Osteoblast (primary cell): ENCODE results near the gene GOSR2. TPM values are rescaled to one million over a fixed set of nuclear protein-coding genes. Genes with fewer than 3 reads are reported as not detected.

ENCODE experiments used
- DNase-seq: peaks from one replicate; pipeline ENCODE4 v3.0.0; 2011; ENCODE audit warnings: low spot score, mixed read lengths; ENCODE audit not compliant: insufficient read length; ENCODE audit errors: missing footprints
- H2AFZ ChIP-seq: 2 replicates; pipeline ENCODE4 v1.6.0; 2011; ENCODE audit warnings: mild to moderate bottlenecking, low read length
- H3K27ac ChIP-seq: 2 replicates; pipeline ENCODE4 v1.5.1; 2011; ENCODE audit warnings: mild to moderate bottlenecking, low read depth, low read length, moderate library complexity
- H3K27me3 ChIP-seq: 2 replicates; pipeline ENCODE4 v1.6.0; 2012; ENCODE audit warnings: mild to moderate bottlenecking, control low read depth, inconsistent platforms, low read length, moderate library complexity; ENCODE audit not compliant: insufficient read depth
- H3K36me3 ChIP-seq: 2 replicates; pipeline ENCODE4 v1.5.1; 2011; ENCODE audit warnings: mild to moderate bottlenecking, low read length, control low read depth, moderate library complexity; ENCODE audit not compliant: insufficient read depth
- H3K4me1 ChIP-seq: 2 replicates; pipeline ENCODE4 v1.5.1; 2011; ENCODE audit warnings: mild to moderate bottlenecking, low read length, control low read depth, moderate library complexity; ENCODE audit not compliant: insufficient read depth
- H3K4me2 ChIP-seq: 2 replicates; pipeline ENCODE4 v1.6.0; 2011; ENCODE audit warnings: mild to moderate bottlenecking, low read length; ENCODE audit not compliant: insufficient read depth
- H3K4me3 ChIP-seq: fragments of 200-600 bp; sonication (generic); 3 replicates; pipeline ENCODE4 v1.5.1; 2012; ENCODE audit warnings: mild to moderate bottlenecking, low read length, inconsistent platforms; ENCODE audit not compliant: insufficient read depth
- H3K79me2 ChIP-seq: 2 replicates; pipeline ENCODE4 v1.6.0; 2012; ENCODE audit warnings: mild to moderate bottlenecking, low read length, control low read depth, inconsistent platforms; ENCODE audit not compliant: insufficient read depth
- H3K9me3 ChIP-seq: 2 replicates; pipeline ENCODE4 v1.5.1; 2011; ENCODE audit warnings: low read depth, low read length, control low read depth
- H4K20me1 ChIP-seq: 2 replicates; pipeline ENCODE4 v1.6.0; 2012; ENCODE audit warnings: mild to moderate bottlenecking, low read length, control low read depth; ENCODE audit not compliant: insufficient read depth
- CTCF ChIP-seq: IDR thresholded peaks from 2 replicates; pipeline ENCODE4 v1.5.1; 2011; ENCODE audit warnings: mild to moderate bottlenecking, low read depth, low read length, moderate library complexity; ENCODE audit errors: extremely low read depth
- total RNA-seq: library from RNA; depleted of rRNA; stranded (reverse); fragments of >200 nt; gene quantifications from 2 replicates; pipeline ENCODE4 v1.2.3, GENCODE V29; 2012

Gene GOSR2
- total RNA-seq, 1 donor = 44.9 TPM

DNA sequence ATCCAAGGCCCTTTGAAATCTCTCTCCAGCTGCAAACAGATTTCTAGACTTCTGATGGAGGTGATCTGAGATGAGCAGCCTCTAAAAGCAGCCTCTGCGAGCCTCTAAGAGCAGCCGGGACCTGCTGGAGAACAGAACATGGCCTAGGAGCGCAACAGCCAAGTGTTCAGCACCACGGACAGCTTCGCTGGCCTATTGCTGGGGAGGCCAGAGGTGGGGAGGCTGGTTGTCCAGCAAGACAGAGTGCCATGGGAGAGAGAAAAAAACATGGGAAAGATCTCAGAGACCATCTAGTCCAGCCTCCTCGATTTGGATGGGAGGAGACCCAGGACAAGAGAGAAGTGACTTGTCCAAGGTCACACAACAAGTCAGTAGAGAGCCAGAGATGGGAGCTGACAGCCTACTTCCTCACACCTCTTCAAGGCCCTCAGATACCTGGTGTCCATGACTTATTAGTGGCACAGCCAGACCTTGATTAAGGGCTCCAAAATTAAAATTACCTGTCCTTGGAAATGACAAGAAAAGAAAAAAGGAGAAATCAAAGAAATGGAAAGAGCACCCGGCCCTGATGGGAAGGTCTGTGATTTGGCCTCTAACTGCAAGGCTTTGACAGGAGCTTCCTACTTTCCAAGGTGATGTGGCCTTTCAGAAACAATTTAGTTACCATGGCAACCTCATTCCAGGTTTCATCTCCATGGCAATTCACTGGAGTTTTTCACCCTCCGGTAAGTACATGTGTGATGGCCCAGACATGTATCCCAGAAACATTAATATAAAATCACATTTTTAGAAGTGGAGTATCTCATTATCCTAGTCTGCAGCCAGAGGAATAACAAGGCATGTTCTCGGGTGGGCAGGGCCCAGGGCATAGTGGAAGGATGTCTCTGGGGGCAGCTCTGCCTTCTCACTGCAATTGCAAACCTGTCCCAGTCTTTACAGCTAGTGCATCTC is 41.6 kb downstream of the GOSR2 start:
- no peaks in the 10 kb centered on the region for H3K36me3 ChIP-seq
- H3K27ac ChIP-seq = no peak overlapping the region
- no peaks in the 10 kb centered on the region for H3K79me2 ChIP-seq
- no peak for DNase-seq
- no peak for TF ChIP-seq CTCF
- no peaks in the 10 kb centered on the region for H4K20me1 ChIP-seq
- peaks cover 13% of the 10 kb centered on the region for H3K27me3 ChIP-seq
- no peak overlapping the region for H3K4me3 ChIP-seq
- H2AFZ ChIP-seq = no peak overlapping the region
- H3K4me1 ChIP-seq = no peaks in the 10 kb centered on the region
- no peaks in the 10 kb centered on the region for H3K9me3 ChIP-seq
- H3K4me2 ChIP-seq = no peak overlapping the region

DNA sequence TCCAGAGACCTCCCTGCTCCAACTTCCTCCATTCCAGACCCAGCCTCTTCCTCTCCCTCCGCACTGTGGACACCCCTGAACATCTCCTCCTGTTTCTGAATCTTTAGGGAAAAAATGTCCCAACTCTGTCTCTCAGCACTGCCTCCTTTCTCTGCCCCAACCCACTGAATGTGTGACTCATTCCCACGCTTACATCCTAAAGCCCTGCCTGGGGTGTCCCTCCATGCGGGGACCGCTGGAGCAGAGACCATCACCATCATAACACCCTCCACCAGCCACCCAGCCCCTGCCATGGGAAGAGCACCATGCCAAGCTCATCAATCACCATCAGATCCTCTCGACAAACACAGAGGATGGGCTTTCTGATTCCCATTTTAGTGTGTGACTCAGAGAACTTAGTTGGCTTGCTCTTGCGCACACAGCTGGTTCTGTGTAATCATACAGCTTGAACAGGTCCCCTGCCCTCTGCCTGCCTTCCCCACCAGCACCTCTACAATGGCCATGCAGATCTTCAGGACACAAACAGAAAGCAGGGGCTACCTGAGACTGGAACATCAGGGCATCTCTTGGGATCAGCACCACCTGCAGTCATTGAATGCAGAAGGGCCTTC is 45.4 kb downstream of the GOSR2 start:
- H3K4me1 ChIP-seq = no peaks in the 10 kb centered on the region
- no peak overlapping the region for H3K4me3 ChIP-seq
- no peaks in the 10 kb centered on the region for H3K9me3 ChIP-seq
- H3K27me3 ChIP-seq = peaks cover 21% of the 10 kb centered on the region
- H3K27ac ChIP-seq = no peak overlapping the region
- H4K20me1 ChIP-seq = no peaks in the 10 kb centered on the region
- H3K36me3 ChIP-seq = no peaks in the 10 kb centered on the region
- no peaks in the 10 kb centered on the region for H3K79me2 ChIP-seq
- no peak overlapping the region for H2AFZ ChIP-seq
- H3K4me2 ChIP-seq = no peak overlapping the region
- DNase-seq = no peak
- no peak for TF ChIP-seq CTCF

- Histone ChIP-seq H3K27me3 (peaks cover 21% of the 10 kb centered on the region), H3K4me2 (no peak overlapping the region), H3K9me3 (no peaks in the 10 kb centered on the region), H3K4me1 (no peaks in the 10 kb centered on the region), H3K4me3 (no peak overlapping the region), H2AFZ (no peak overlapping the region), H3K36me3 (no peaks in the 10 kb centered on the region), H4K20me1 (no peaks in the 10 kb centered on the region), H3K27ac (no peak overlapping the region), H3K79me2 (no peaks in the 10 kb centered on the region)
- no peak for DNase-seq
- no peak for TF ChIP-seq CTCF
Observed at GRCh38 chr17:46968896-46969295, 45.9 kb downstream of the GOSR2 start.

DNA sequence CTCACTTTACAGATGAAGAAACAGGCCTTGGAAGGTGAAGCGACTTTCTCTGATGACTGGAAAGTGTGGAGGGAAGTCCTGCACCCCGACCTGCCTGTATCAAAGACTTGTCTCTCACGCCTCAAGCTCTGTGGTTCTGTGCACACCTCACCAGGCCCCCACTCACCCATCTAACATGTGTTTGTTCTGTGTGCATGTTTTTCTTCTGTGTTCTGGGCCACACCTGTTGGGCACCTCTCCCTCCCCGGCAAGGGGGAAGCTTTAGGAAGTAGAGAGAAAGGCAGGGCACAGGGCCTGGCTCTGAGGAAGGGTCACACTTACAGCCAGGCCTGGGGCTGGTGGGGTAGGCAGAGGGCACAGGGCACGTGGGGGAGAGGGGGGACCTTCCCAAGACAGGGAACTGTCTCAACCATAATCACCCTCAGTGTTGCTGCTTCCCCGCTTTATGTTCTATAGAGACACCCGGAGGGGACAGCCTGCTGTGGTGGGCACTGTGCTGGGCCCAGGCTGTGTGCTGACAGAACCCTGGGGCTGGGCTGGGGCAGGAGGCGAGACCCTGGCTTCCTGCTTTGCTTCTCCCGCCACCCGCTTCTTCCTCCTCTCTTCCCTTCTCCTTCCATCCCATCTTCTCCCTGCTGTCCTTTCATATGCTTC is 48.8 kb downstream of the GOSR2 start:
- peaks cover 29% of the 10 kb centered on the region for H3K27me3 ChIP-seq
- H3K4me3 ChIP-seq = no peak overlapping the region
- H3K27ac ChIP-seq = no peak overlapping the region
- no peaks in the 10 kb centered on the region for H3K79me2 ChIP-seq
- no peaks in the 10 kb centered on the region for H3K36me3 ChIP-seq
- H3K4me1 ChIP-seq = no peaks in the 10 kb centered on the region
- no peaks in the 10 kb centered on the region for H4K20me1 ChIP-seq
- no peaks in the 10 kb centered on the region for H3K9me3 ChIP-seq
- TF ChIP-seq CTCF = no peak
- no peak overlapping the region for H3K4me2 ChIP-seq
- no peak overlapping the region for H2AFZ ChIP-seq
- DNase-seq = no peak
